Activated CD4-positive, alpha-beta T cell treated with anti-CD3 and anti-CD28 coated beads for 24 hours (primary cell): ENCODE data around the gene KLHL40.

Experiments
- DNase-seq, 2 donors: peaks; one replicate each; pipeline ENCODE4 v3.0.0-alpha.2; 2020; ENCODE audit warnings: low read depth in 2 of 2

KLHL40 gene

GRCh38 chr3:42690766-42691680 lies 5.7 kb downstream of the KLHL40 start:
- DNase-seq, result no peak

- no peak for DNase-seq
These were observed 6.7 kb downstream of the KLHL40 start for GRCh38 chr3:42691816-42692666.

GRCh38 chr3:42692667-42693529 lies 7.6 kb downstream of the KLHL40 start:
- DNase-seq, result no peak

- DNase-seq, result no peak
These were observed 8.2 kb downstream of the KLHL40 start for GRCh38 chr3:42693530-42693930.

- no peak for DNase-seq
These were observed 9.0 kb downstream of the KLHL40 start for GRCh38 chr3:42694366-42694765.

GRCh38 chr3:42696356-42697288 lies 11.3 kb downstream of the KLHL40 start:
- DNase-seq, result no peak

GRCh38 chr3:42697289-42698051 lies 12.1 kb downstream of the KLHL40 start:
- DNase-seq, result no peak

GRCh38 chr3:42698216-42698910 lies 13.0 kb downstream of the KLHL40 start:
- no peak for DNase-seq

GRCh38 chr3:42698911-42699230 lies 13.5 kb downstream of the KLHL40 start:
- DNase-seq, result no peak

GRCh38 chr3:42699511-42699971 lies 14.2 kb downstream of the KLHL40 start:
- no peak for DNase-seq

- DNase-seq, result no peak
These were observed 15.3 kb downstream of the KLHL40 start for GRCh38 chr3:42700366-42701288.

GRCh38 chr3:42701371-42702065 lies 16.2 kb downstream of the KLHL40 start:
- peak; percentile 18 to 37 for DNase-seq

- no peak for DNase-seq
These were observed 17.0 kb downstream of the KLHL40 start, which contains the start of gene HHATL for GRCh38 chr3:42702066-42702951. HHATL (minus strand) TSS chr3:42702798; CDS start chr3:42700826, 1,972 bp downstream.

GRCh38 chr3:42702982-42703694 lies 17.8 kb downstream of the KLHL40 start:
- DNase-seq, result no peak

- DNase-seq, result no peak
These were observed 18.3 kb downstream of the KLHL40 start for GRCh38 chr3:42703695-42704025.
